ENCODE results near the gene HS1BP3. TPM values are rescaled to one million over a fixed set of nuclear protein-coding genes. Genes with fewer than 3 reads are reported as not detected.

HS1BP3 gene
- total RNA-seq, 1 experiment from 2014 or later = 26.4 TPM

GRCh38 chr2:20588918-20589871 is 61.7 kb downstream of the HS1BP3 start:
- H3K9me3 Mint-ChIP-seq (ENCODE audit: low read depth, unreplicated experiment) = no peaks in the 10 kb centered on the region
- no peak overlapping the region for H3K27ac Mint-ChIP-seq (ENCODE audit: unreplicated experiment)
- H3K4me3 Mint-ChIP-seq (ENCODE audit: low read depth, unreplicated experiment) = no peak overlapping the region
- peaks cover 46% of the 10 kb centered on the region for H3K4me1 Mint-ChIP-seq (ENCODE audit: low read depth, unreplicated experiment)
- no peak for DNase-seq
- intact Hi-C loops (cut with micrococcal nuclease; ENCODE audit: unreplicated experiment) = no loop called here
- H3K36me3 Mint-ChIP-seq (ENCODE audit: insufficient read depth, unreplicated experiment) = peaks cover 9% of the 10 kb centered on the region
- no peaks in the 10 kb centered on the region for H3K27me3 Mint-ChIP-seq (ENCODE audit: unreplicated experiment)
- BruUV-seq (replicated peaks) = no TSS peak
- TF ChIP-seq CTCF (IDR thresholded peaks at IDR 0.05; ENCODE audit: unreplicated experiment) = no peak
- CTCF ChIA-PET = interaction anchor here (0.7 kb wide), 1 partner anchor 13 kb away, joined by 4 read pairs; no protein-coding TSS in a partner anchor

- TF ChIP-seq CTCF (IDR thresholded peaks at IDR 0.05; ENCODE audit: unreplicated experiment) = no peak
- CTCF ChIA-PET = interaction anchor here (2.1 kb wide), 1 partner anchor 139 kb away, joined by 9 read pairs; the partner anchor contains the start of gene RHOB
- no TSS peak for BruUV-seq (replicated peaks)
- intact Hi-C loops (cut with micrococcal nuclease; ENCODE audit: unreplicated experiment) = no loop called here
- Mint-ChIP-seq H3K27ac (ENCODE audit: unreplicated experiment) (no peak overlapping the region), H3K9me3 (ENCODE audit: low read depth, unreplicated experiment) (no peaks in the 10 kb centered on the region), H3K4me1 (ENCODE audit: low read depth, unreplicated experiment) (peaks cover 32% of the 10 kb centered on the region), H3K27me3 (ENCODE audit: unreplicated experiment) (no peaks in the 10 kb centered on the region), H3K4me3 (ENCODE audit: low read depth, unreplicated experiment) (no peak overlapping the region), H3K36me3 (ENCODE audit: insufficient read depth, unreplicated experiment) (peaks cover 7% of the 10 kb centered on the region)
- no peak for DNase-seq
Measured at GRCh38 chr2:20585710-20586594, 64.9 kb downstream of the HS1BP3 start.

- no peaks in the 10 kb centered on the region for H3K9me3 Mint-ChIP-seq (ENCODE audit: low read depth, unreplicated experiment)
- CTCF ChIA-PET = interaction anchor here (0.6 to 2.1 kb wide), 3 partner anchors 11 to 138 kb away, joined by 3 to 9 read pairs (median 3); partner anchors contain the start of gene RHOB
- no peak for TF ChIP-seq CTCF (IDR thresholded peaks at IDR 0.05; ENCODE audit: unreplicated experiment)
- H3K27me3 Mint-ChIP-seq (ENCODE audit: unreplicated experiment) = no peaks in the 10 kb centered on the region
- H3K4me1 Mint-ChIP-seq (ENCODE audit: low read depth, unreplicated experiment) = peaks cover 30% of the 10 kb centered on the region
- BruUV-seq (replicated peaks) = no TSS peak
- no peak overlapping the region for H3K4me3 Mint-ChIP-seq (ENCODE audit: low read depth, unreplicated experiment)
- H3K36me3 Mint-ChIP-seq (ENCODE audit: insufficient read depth, unreplicated experiment) = peaks cover 7% of the 10 kb centered on the region
- DNase-seq = no peak
- intact Hi-C loops (cut with micrococcal nuclease; ENCODE audit: unreplicated experiment) = no loop called here
- H3K27ac Mint-ChIP-seq (ENCODE audit: unreplicated experiment) = no peak overlapping the region
Measured at GRCh38 chr2:20585359-20585709, 65.6 kb downstream of the HS1BP3 start.
